NCI-H1092 treated with DMSO at 0.1 percent for 48 hours (cell line): ENCODE data around the gene SMAD9.
A peak's percentile ranks its signal among the peaks of the same experiment; 100 is the strongest.

Experiments
- DNase-seq: peaks from one replicate; lab custom pipeline; 2025; lab: John Stamatoyannopoulos, UW

The SMAD9 gene

DNA sequence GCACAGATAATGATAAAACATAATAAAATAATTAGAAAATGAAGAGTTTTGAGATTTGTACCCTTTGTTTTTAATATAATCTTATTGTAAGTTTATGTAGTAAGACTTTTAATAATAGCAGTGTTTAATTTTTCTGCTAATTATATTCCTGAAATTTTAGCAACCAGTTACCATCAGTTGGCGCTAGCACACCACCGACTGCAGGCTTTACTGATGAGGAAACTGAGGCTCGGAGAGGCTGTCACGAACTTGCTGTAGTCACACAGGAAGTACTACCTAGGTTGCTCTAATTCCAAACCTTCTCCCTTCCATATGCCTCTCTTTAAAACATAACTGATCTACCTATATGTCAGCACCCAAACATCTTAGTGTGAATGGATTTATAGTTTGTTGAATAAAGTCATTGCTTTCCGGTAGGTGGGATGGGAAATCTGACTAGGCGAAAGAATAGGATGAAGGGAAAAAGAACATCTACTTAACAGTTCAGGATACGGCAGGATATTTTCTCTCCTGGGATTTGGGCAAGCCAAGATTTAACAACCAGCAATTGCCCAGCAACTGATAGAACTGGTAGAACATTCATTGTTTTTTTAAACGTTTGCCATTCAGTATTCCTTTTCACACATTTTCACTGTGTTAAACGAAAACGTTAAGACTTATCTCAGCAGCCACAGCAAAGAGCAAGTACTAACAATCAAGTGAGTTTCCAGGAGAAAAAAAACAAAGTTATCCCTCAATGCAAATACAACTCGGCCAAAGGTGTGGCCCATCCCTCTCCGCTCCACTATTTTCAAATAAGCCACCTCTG, 101.8 kb downstream of the SMAD9 start:
- DNase-seq, result peak; percentile 58

- no peak for DNase-seq
Observed at GRCh38 chr13:36815062-36815461, 105.0 kb downstream of the SMAD9 start.

GRCh38 chr13:36814465-36814864, 105.6 kb downstream of the SMAD9 start:
- no peak for DNase-seq

DNA sequence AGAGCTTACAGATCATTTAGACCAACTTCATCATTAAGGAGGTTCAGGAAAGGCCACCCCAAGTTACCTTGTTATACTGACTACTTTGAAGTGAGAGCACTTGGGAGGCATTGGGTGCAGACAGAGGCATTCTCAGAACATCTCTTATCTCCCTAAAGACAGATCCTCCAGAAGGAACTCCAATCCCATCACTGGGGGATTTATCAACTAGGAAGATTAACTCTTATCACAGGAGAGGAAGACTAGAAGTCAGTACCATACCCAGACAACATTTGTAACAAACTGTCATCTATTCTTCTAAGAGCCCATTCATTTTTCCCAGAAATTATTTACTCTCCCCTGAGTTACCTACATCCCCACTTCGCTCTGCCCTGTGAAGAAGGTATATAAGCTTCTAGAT, 106.8 kb downstream of the SMAD9 start:
- no peak for DNase-seq

- DNase-seq, result no peak
Observed at GRCh38 chr13:36807616-36808015, 112.4 kb downstream of the SMAD9 start.

- no peak for DNase-seq
Observed at GRCh38 chr13:36806102-36806501, 113.9 kb downstream of the SMAD9 start.

- DNase-seq, result no peak
Observed at GRCh38 chr13:36804588-36804987, 115.5 kb downstream of the SMAD9 start.

- peak; percentile 0 for DNase-seq
Observed at GRCh38 chr13:36801035-36801434, 119.0 kb downstream of the SMAD9 start.

DNA sequence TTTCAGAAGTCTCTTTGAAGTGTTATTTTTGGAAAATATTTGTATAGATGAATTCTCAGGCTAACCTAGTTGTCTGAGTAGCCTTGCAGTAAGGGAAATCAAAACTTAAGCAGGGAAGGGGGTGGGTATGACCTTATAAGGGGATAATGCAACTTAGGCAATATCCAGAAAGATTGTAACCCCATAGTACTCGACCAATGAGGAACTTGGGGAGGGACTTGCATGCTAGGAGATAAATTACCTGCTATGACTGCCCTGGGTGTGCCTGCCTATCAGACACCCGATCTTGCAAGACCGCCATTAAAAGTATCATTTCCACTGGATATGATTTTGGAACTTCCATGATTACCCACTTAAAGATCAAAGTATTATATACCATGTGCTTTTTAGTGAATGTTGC, 124.0 kb downstream of the SMAD9 start:
- DNase-seq, result no peak

GRCh38 chr13:36795463-36795862, 124.6 kb downstream of the SMAD9 start:
- DNase-seq, result no peak
